Hepatocyte (in vitro differentiated cells): ENCODE data around the gene TOR1B. TPM values are rescaled to one million over a fixed set of nuclear protein-coding genes. Genes with fewer than 3 reads are reported as not detected.

Experiments
- DNase-seq: peaks from one replicate; pipeline ENCODE4 v3.0.0-alpha.2; 2016; ENCODE audit warnings: low spot score
- H2AFZ ChIP-seq: fragments of 200-600 bp; sonication (generic); 2 replicates; pipeline ENCODE4 v1.6.0; 2016; ENCODE audit warnings: antibody characterized with exemption, mild to moderate bottlenecking
- H3K27ac ChIP-seq: fragments of 200-600 bp; sonication (generic); 2 replicates; pipeline ENCODE4 v1.5.1; 2016; ENCODE audit warnings: mild to moderate bottlenecking
- H3K27me3 ChIP-seq: fragments of 200-600 bp; sonication (generic); 2 replicates; pipeline ENCODE4 v1.6.1; 2016
- H3K36me3 ChIP-seq: fragments of 200-600 bp; sonication (generic); replicated peaks from 2 replicates; pipeline ENCODE4 v1.5.1; 2016; ENCODE audit warnings: low read depth; ENCODE audit not compliant: insufficient read depth
- H3K4me1 ChIP-seq: fragments of 200-600 bp; sonication (generic); 2 replicates; pipeline ENCODE4 v1.5.1; 2016; ENCODE audit warnings: mild to moderate bottlenecking, moderate library complexity; ENCODE audit not compliant: insufficient read depth
- H3K4me2 ChIP-seq: fragments of 200-600 bp; sonication (generic); 2 replicates; pipeline ENCODE4 v1.6.0; 2016
- H3K4me3 ChIP-seq: fragments of 200-600 bp; sonication (generic); 2 replicates; pipeline ENCODE4 v1.5.1; 2016; ENCODE audit warnings: mild to moderate bottlenecking
- H3K79me2 ChIP-seq: fragments of 200-600 bp; sonication (generic); 2 replicates; pipeline ENCODE4 v1.6.0; 2017; ENCODE audit warnings: mild to moderate bottlenecking
- H3K9me2 ChIP-seq: fragments of 200-600 bp; sonication (generic); replicated peaks from 2 replicates; pipeline ENCODE4 v1.6.0; 2017; ENCODE audit warnings: mild to moderate bottlenecking; ENCODE audit not compliant: insufficient read depth
- H3K9me3 ChIP-seq: fragments of 200-600 bp; sonication (generic); 2 replicates; pipeline ENCODE4 v1.5.1; 2016; ENCODE audit warnings: low read depth, mild to moderate bottlenecking
- H4K20me1 ChIP-seq: fragments of 200-600 bp; sonication (generic); 2 replicates; pipeline ENCODE4 v1.6.0; 2016; ENCODE audit warnings: mild to moderate bottlenecking; ENCODE audit not compliant: insufficient read depth, poor library complexity, severe bottlenecking
- EZH2 ChIP-seq: fragments of 200-600 bp; sonication (generic); IDR thresholded peaks from 2 replicates; pipeline ENCODE4 v1.6.1; 2016; ENCODE audit warnings: antibody characterized with exemption, mild to moderate bottlenecking, borderline replicate concordance
- EZH2phosphoT487 ChIP-seq: fragments of 200-600 bp; sonication (generic); IDR thresholded peaks from one replicate; pipeline ENCODE4 v1.6.1; 2018; ENCODE audit warnings: antibody characterized with exemption, mild to moderate bottlenecking, low read depth, moderate library complexity; ENCODE audit not compliant: unreplicated experiment, severe bottlenecking
- WGBS: methylation state at CpG from one replicate; pipeline ENCODE4 v1.1.6; 2016; ENCODE audit warnings: low lambda C conversion rate; ENCODE audit errors: missing lambda C conversion rate; 5-methylcytosine and 5-hydroxymethylcytosine counted together
- polyA plus RNA-seq: library from polyadenylated mRNA; unstranded; fragments of >200 nt; fragmentation: Nextera tagmentation; extraction: Ambion mirVana; gene quantifications from 2 replicates; pipeline ENCODE4 v1.2.1, GENCODE V29; 2016
- total RNA-seq: library from RNA; depleted of rRNA; stranded (reverse); fragments of >200 nt; gene quantifications from 2 replicates; pipeline ENCODE4 v1.2.3, GENCODE V29; 2014
- TF ChIP-seq, protein P1 (sequence below): fragments of 200-600 bp; sonication (generic); IDR thresholded peaks from 2 replicates; pipeline ENCODE4 v1.5.1; 2016; ENCODE audit warnings: antibody characterized with exemption, mild to moderate bottlenecking; ENCODE audit not compliant: poor library complexity

The TOR1B gene
- total and polyA plus RNA-seq, 2 experiments from 2014 or later, result 11.5 to 28.1 TPM

GRCh38 chr9:129848712-129849441 is 45.9 kb downstream of the TOR1B start:
- Histone ChIP-seq H3K9me3 (no peaks in the 10 kb centered on the region), H3K27ac (no peak overlapping the region)
- WGBS, result 82% methylated on average over 4 of the region's 4 CpGs

DNA sequence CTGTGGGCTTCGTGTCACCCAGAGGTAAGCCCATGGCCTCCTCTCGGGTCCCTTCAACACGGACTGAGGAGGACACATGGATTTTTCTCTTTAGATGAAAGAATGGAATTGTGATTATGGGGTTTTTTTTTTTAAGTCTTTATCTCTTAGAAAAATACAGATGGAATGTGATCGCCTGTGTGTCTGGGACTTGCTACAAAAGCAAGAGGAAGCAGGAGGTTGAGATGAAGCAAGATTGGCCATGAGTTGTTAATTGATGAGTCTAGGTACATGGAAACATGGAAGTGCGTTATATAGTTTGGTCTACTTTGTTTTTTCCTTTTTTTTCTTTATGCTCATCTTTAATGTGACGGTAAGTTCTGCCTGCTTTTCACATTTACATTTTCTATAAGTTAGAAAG is 46.9 kb downstream of the TOR1B start:
- 85% methylated on average over 6 of the region's 6 CpGs for WGBS
- DNase-seq, result no peak
- Histone ChIP-seq H3K36me3 (no peaks in the 10 kb centered on the region), H3K4me3 (no peak overlapping the region), H3K9me3 (no peaks in the 10 kb centered on the region), H4K20me1 (no peaks in the 10 kb centered on the region), H3K27me3 (no peaks in the 10 kb centered on the region), H2AFZ (no peak overlapping the region), H3K27ac (no peak overlapping the region), H3K4me1 (no peaks in the 10 kb centered on the region), H3K79me2 (no peaks in the 10 kb centered on the region), H3K9me2 (no peaks in the 10 kb centered on the region), H3K4me2 (no peak overlapping the region)
- TF ChIP-seq, protein P1, sequence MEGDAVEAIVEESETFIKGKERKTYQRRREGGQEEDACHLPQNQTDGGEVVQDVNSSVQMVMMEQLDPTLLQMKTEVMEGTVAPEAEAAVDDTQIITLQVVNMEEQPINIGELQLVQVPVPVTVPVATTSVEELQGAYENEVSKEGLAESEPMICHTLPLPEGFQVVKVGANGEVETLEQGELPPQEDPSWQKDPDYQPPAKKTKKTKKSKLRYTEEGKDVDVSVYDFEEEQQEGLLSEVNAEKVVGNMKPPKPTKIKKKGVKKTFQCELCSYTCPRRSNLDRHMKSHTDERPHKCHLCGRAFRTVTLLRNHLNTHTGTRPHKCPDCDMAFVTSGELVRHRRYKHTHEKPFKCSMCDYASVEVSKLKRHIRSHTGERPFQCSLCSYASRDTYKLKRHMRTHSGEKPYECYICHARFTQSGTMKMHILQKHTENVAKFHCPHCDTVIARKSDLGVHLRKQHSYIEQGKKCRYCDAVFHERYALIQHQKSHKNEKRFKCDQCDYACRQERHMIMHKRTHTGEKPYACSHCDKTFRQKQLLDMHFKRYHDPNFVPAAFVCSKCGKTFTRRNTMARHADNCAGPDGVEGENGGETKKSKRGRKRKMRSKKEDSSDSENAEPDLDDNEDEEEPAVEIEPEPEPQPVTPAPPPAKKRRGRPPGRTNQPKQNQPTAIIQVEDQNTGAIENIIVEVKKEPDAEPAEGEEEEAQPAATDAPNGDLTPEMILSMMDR, result no peak
- TF ChIP-seq EZH2phosphoT487 (no peak), EZH2 (no peak)

More at GRCh38 chr9:129848712-129849441, 45.9 kb downstream of the TOR1B start:
- H3K4me3 ChIP-seq, result no peak overlapping the region
- H3K36me3 ChIP-seq, result no peaks in the 10 kb centered on the region
- H3K4me2 ChIP-seq, result no peak overlapping the region
- H3K4me1 ChIP-seq, result no peaks in the 10 kb centered on the region
- no peaks in the 10 kb centered on the region for H4K20me1 ChIP-seq
- no peak overlapping the region for H2AFZ ChIP-seq
- no peak for TF ChIP-seq EZH2phosphoT487
- H3K9me2 ChIP-seq, result no peaks in the 10 kb centered on the region
- DNase-seq, result no peak
- H3K79me2 ChIP-seq, result no peaks in the 10 kb centered on the region
- H3K27me3 ChIP-seq, result no peaks in the 10 kb centered on the region

DNA sequence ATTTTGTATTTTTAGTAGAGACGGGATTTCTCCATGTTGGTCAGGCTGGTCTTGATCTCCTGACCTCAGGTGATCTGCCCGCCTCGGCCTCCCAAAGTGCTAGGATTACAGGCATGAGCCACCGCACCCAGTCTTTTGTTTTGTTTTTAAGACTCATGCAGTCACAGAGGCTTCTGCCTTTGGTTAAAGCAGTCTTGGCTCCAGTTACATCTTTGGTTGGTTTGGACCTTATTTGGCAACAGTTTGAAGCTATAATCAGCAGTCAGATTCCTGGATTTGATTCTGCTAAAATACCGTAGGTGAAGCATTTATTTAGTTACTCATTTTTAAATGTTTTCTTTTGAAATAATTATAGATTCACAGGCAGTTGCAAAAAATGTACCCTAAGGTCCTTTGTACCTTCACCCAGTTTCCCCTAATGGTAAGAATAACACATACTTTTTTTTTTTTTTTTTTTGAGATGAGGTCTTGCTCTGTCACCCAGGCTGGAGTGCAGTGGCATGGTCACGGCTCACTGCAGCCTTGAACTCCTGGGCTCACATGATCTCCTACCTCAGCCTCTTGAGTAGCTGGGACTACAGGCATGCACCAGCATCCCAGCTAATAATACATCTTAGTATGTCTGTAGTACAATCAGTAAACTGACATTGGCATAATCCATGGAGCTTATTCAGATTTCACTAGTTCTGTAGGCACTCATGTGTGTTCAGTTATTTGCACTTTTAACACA is 48.0 kb downstream of the TOR1B start:
- no peak for TF ChIP-seq EZH2phosphoT487
- TF ChIP-seq, protein P1, result no peak
- TF ChIP-seq EZH2, result no peak
- DNase-seq, result no peak
- no peak overlapping the region for H3K4me2 ChIP-seq
- WGBS, result 82% methylated on average over 6 of the region's 6 CpGs
- no peaks in the 10 kb centered on the region for H3K9me3 ChIP-seq
- no peaks in the 10 kb centered on the region for H3K27me3 ChIP-seq
- no peaks in the 10 kb centered on the region for H3K79me2 ChIP-seq
- H3K4me1 ChIP-seq, result no peaks in the 10 kb centered on the region
- no peak overlapping the region for H3K27ac ChIP-seq
- no peak overlapping the region for H2AFZ ChIP-seq
- no peaks in the 10 kb centered on the region for H3K36me3 ChIP-seq
- no peaks in the 10 kb centered on the region for H3K9me2 ChIP-seq
- no peak overlapping the region for H3K4me3 ChIP-seq
- H4K20me1 ChIP-seq, result no peaks in the 10 kb centered on the region

DNA sequence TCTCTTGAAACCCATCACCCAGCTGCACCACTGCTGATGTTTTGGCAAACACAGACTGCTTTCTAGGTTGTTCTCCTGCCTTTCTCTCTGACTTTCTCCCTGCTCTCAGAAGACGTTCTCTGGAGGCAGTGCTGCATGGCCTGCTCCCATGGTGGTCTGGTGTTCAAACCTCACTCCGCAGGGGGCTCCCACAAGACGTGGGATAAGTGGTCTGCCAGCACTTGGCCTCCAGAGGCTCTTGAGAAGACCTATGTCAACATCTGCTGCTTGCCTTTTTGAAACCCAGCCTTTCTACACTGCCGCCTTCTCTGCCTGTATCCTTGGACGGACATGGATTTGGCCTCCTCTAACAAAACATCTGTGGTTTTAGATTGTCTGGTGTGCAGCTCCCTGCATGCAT is 48.8 kb downstream of the TOR1B start:
- Histone ChIP-seq H3K4me2 (no peak overlapping the region), H3K79me2 (no peaks in the 10 kb centered on the region), H3K36me3 (no peaks in the 10 kb centered on the region), H3K4me3 (no peak overlapping the region), H3K9me3 (no peaks in the 10 kb centered on the region), H3K27me3 (no peaks in the 10 kb centered on the region), H3K4me1 (no peaks in the 10 kb centered on the region), H3K9me2 (no peaks in the 10 kb centered on the region), H4K20me1 (no peaks in the 10 kb centered on the region), H2AFZ (no peak overlapping the region), H3K27ac (no peak overlapping the region)
- 68% methylated on average over 5 of the region's 5 CpGs for WGBS
- TF ChIP-seq EZH2, result no peak
- DNase-seq, result no peak
